K562 (cell line): ENCODE results near the gene CHDH.

ENCODE experiments used
- ZBTB1 ChIP-seq: sonication (generic); formaldehyde crosslinking; IDR thresholded peaks from 2 replicates; pipeline ENCODE4 v1.8.1; 2023; ENCODE audit warnings: missing genetic modification reagents, low read depth, mild to moderate bottlenecking, borderline replicate concordance
- ZSCAN29 ChIP-seq: fragments of 450-650 bp; IDR thresholded peaks from 2 replicates; pipeline ENCODE4 v1.6.1; 2017

DNA sequence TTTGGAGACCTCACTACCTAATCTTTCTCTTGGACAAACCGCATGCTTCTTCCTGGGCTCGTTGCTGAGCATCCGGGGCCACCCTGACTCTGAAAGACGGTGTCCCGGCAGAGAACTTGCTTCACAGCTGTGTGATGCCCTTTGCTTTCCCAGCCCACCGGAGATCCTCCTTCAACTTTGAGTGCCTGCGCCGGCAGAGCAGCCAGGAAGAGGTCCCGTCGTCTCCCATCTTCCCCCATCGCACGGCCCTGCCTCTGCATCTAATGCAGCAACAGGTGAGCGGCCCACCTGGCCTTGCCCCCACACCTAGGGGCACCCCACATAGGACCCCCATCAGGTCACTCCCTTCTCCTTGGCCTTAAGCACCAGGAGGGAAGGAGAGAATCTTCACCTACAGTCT, 37.7 kb downstream of the CHDH start:
- TF ChIP-seq ZBTB1 (CRISPR knock-in tag): no peak
- TF ChIP-seq ZSCAN29: no peak
